Measurements from ENCODE around the gene HAS3. TPM values are rescaled to one million over a fixed set of nuclear protein-coding genes. Genes with fewer than 3 reads are reported as not detected.

Gene HAS3
- total RNA-seq, 1 donor from 2014 or later, result 0.75 TPM

- Histone ChIP-seq H3K36me3 (ENCODE audit: control insufficient read depth, insufficient read depth, low read length) (no peaks in the 10 kb centered on the region), H3K4me3 (ENCODE audit: low read depth, low read length) (no peak overlapping the region), H3K27me3 (ENCODE audit: control insufficient read depth, insufficient read depth, low read length) (no peaks in the 10 kb centered on the region)
- no peak for TF ChIP-seq CTCF (IDR thresholded peaks at IDR 0.05; ENCODE audit: insufficient read depth, low read length, poor library complexity, severe bottlenecking)
- no peak for DNase-seq (ENCODE audit: low read depth)
Observed at GRCh38 chr16:69111876-69112230, 6.4 kb downstream of the HAS3 start.

DNA sequence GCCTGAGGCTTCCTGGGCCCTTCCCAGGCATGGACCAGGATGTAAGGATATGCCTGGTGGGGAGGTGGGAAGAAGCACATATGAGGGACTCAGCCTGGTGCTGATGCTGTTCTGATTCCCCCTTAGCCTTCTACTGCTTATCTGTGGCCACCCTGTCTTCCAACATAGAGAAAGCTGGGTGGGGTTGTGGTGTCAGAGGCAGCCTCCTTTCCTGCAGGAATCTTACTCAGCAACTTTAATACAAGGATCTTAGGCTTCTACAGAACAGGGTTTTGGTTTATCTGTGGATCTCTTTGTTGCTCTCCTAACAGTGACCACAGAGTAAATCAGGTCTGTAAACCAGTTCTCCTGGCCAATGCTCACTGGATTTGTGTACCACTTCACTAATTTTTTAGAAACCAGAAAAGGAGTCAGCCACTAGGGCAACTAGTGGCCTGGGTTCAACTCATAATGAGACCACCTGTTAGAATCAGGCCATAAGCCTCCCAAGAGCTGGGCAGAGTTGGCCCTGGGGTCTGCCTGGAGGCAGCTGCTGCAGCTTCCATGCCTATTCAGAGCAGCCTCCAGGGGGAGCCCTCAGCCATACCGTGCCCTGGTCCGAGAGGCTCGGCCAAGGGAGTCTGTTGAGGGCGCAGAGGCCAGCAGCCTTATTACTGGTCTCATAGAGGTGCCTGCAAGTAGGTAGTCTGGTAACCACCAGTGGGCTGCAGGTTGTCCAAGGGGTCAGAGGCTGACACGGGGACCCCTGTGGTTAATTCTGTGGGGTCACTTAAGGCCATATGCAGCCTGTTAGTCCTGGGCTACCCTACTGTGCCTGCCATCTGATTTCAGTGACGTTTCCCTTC, 7.1 kb downstream of the HAS3 start:
- H3K27me3 ChIP-seq (ENCODE audit: control insufficient read depth, insufficient read depth, low read length), result no peaks in the 10 kb centered on the region
- H3K36me3 ChIP-seq (ENCODE audit: control insufficient read depth, insufficient read depth, low read length), result no peaks in the 10 kb centered on the region
- no peak for DNase-seq (ENCODE audit: low read depth)
- H3K4me3 ChIP-seq (ENCODE audit: low read depth, low read length), result no peak overlapping the region
- peak; percentile 88 for TF ChIP-seq CTCF (IDR thresholded peaks at IDR 0.05; ENCODE audit: insufficient read depth, low read length, poor library complexity, severe bottlenecking)

DNA sequence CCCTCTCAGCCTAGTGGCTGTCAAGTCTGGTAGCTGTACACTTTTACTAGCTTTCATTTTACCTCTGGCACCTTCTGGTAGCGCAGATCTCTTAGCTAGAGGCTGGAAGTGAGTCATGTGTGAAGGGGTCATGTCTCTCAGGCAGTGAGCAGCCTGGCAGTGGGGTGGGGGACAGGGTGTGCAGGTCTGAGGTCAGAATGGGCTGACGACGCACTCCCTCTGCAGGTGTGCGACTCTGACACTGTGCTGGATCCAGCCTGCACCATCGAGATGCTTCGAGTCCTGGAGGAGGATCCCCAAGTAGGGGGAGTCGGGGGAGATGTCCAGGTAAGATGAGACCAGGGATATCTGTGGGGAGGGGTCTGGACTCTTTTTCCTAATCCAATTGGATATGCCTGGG, 7.8 kb downstream of the HAS3 start:
- DNase-seq (ENCODE audit: low read depth), result no peak
- no peak overlapping the region for H3K4me3 ChIP-seq (ENCODE audit: low read depth, low read length)
- no peaks in the 10 kb centered on the region for H3K36me3 ChIP-seq (ENCODE audit: control insufficient read depth, insufficient read depth, low read length)
- no peak for TF ChIP-seq CTCF (IDR thresholded peaks at IDR 0.05; ENCODE audit: insufficient read depth, low read length, poor library complexity, severe bottlenecking)
- no peaks in the 10 kb centered on the region for H3K27me3 ChIP-seq (ENCODE audit: control insufficient read depth, insufficient read depth, low read length)

DNA sequence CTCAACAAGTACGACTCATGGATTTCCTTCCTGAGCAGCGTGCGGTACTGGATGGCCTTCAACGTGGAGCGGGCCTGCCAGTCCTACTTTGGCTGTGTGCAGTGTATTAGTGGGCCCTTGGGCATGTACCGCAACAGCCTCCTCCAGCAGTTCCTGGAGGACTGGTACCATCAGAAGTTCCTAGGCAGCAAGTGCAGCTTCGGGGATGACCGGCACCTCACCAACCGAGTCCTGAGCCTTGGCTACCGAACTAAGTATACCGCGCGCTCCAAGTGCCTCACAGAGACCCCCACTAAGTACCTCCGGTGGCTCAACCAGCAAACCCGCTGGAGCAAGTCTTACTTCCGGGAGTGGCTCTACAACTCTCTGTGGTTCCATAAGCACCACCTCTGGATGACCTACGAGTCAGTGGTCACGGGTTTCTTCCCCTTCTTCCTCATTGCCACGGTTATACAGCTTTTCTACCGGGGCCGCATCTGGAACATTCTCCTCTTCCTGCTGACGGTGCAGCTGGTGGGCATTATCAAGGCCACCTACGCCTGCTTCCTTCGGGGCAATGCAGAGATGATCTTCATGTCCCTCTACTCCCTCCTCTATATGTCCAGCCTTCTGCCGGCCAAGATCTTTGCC, 9.0 kb downstream of the HAS3 start:
- Histone ChIP-seq H3K36me3 (ENCODE audit: control insufficient read depth, insufficient read depth, low read length) (peaks cover 2% of the 10 kb centered on the region), H3K4me3 (ENCODE audit: low read depth, low read length) (no peak overlapping the region), H3K27me3 (ENCODE audit: control insufficient read depth, insufficient read depth, low read length) (no peaks in the 10 kb centered on the region)
- TF ChIP-seq CTCF (IDR thresholded peaks at IDR 0.05; ENCODE audit: insufficient read depth, low read length, poor library complexity, severe bottlenecking), result no peak
- no peak for DNase-seq (ENCODE audit: low read depth)

- peaks cover 2% of the 10 kb centered on the region for H3K36me3 ChIP-seq (ENCODE audit: control insufficient read depth, insufficient read depth, low read length)
- DNase-seq (ENCODE audit: low read depth), result no peak
- H3K27me3 ChIP-seq (ENCODE audit: control insufficient read depth, insufficient read depth, low read length), result no peaks in the 10 kb centered on the region
- no peak overlapping the region for H3K4me3 ChIP-seq (ENCODE audit: low read depth, low read length)
- TF ChIP-seq CTCF (IDR thresholded peaks at IDR 0.05; ENCODE audit: insufficient read depth, low read length, poor library complexity, severe bottlenecking), result no peak
Observed at GRCh38 chr16:69114976-69115355, 9.5 kb downstream of the HAS3 start.

Data from kidney epithelial cell (primary cell).